ENCODE measurements around the gene ARRDC2. TPM values are rescaled to one million over a fixed set of nuclear protein-coding genes. Genes with fewer than 3 reads are reported as not detected.
"Not testable (repeated sequence)": the region's sequence is repeated elsewhere in the genome, so short reads cannot be mapped to it uniquely, and the experiment has no call there.

Gene ARRDC2
- total RNA-seq, 1 donor from 2014 or later, result 2.8 TPM

DNA sequence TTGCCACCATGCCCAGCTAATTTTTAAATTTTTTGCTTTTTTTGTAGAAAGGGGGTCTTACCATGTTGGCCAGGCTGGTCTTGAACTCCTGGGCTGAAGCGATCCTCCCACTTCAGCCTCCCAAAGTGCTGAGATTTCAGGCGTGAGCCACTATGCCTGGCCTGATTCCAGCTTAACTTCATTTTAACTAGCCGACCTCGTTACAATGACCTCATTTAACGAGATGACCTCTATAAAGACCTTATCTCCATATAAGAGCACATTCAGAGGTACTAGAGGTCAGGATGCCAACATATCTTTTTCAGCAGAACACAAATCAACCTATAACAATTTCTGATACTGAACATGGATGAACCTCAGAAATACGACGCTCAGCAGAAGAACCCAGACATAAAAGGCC lies 30.5 kb upstream of the ARRDC2 start:
- H3K36me3 Mint-ChIP-seq (ENCODE audit: low read depth, unreplicated experiment), result peaks cover 10% of the 10 kb centered on the region
- DNase-seq (ENCODE audit: low spot score), result no peak
- no peaks in the 10 kb centered on the region for H3K4me1 Mint-ChIP-seq (ENCODE audit: unreplicated experiment)
- no peak overlapping the region for H3K4me3 Mint-ChIP-seq (ENCODE audit: unreplicated experiment)
- peaks cover 4% of the 10 kb centered on the region for H3K27me3 Mint-ChIP-seq (ENCODE audit: unreplicated experiment)
- peak overlapping the region; percentile 13 for H3K27ac Mint-ChIP-seq (ENCODE audit: unreplicated experiment)
- no peaks in the 10 kb centered on the region for H3K9me3 Mint-ChIP-seq (ENCODE audit: unreplicated experiment)
- TF ChIP-seq, protein P1, sequence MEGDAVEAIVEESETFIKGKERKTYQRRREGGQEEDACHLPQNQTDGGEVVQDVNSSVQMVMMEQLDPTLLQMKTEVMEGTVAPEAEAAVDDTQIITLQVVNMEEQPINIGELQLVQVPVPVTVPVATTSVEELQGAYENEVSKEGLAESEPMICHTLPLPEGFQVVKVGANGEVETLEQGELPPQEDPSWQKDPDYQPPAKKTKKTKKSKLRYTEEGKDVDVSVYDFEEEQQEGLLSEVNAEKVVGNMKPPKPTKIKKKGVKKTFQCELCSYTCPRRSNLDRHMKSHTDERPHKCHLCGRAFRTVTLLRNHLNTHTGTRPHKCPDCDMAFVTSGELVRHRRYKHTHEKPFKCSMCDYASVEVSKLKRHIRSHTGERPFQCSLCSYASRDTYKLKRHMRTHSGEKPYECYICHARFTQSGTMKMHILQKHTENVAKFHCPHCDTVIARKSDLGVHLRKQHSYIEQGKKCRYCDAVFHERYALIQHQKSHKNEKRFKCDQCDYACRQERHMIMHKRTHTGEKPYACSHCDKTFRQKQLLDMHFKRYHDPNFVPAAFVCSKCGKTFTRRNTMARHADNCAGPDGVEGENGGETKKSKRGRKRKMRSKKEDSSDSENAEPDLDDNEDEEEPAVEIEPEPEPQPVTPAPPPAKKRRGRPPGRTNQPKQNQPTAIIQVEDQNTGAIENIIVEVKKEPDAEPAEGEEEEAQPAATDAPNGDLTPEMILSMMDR (IDR thresholded peaks at IDR 0.05; ENCODE audit: unreplicated experiment), result no peak

GRCh38 chr19:17981611-17982010 lies 26.4 kb upstream of the ARRDC2 start:
- Mint-ChIP-seq H3K9me3 (ENCODE audit: unreplicated experiment) (no peaks in the 10 kb centered on the region), H3K36me3 (ENCODE audit: low read depth, unreplicated experiment) (peaks cover 6% of the 10 kb centered on the region), H3K27me3 (ENCODE audit: unreplicated experiment) (peaks cover 4% of the 10 kb centered on the region), H3K4me1 (ENCODE audit: unreplicated experiment) (peaks cover 3% of the 10 kb centered on the region), H3K27ac (ENCODE audit: unreplicated experiment) (no peak overlapping the region), H3K4me3 (ENCODE audit: unreplicated experiment) (no peak overlapping the region)
- TF ChIP-seq, protein P1 (IDR thresholded peaks at IDR 0.05; ENCODE audit: unreplicated experiment), result no peak
- no peak for DNase-seq (ENCODE audit: low spot score)

- H3K36me3 Mint-ChIP-seq (ENCODE audit: low read depth, unreplicated experiment), result peaks cover 6% of the 10 kb centered on the region
- H3K27me3 Mint-ChIP-seq (ENCODE audit: unreplicated experiment), result peaks cover 4% of the 10 kb centered on the region
- DNase-seq (ENCODE audit: low spot score), result no peak
- peaks cover 3% of the 10 kb centered on the region for H3K4me1 Mint-ChIP-seq (ENCODE audit: unreplicated experiment)
- TF ChIP-seq, protein P1 (IDR thresholded peaks at IDR 0.05; ENCODE audit: unreplicated experiment), result no peak
- H3K9me3 Mint-ChIP-seq (ENCODE audit: unreplicated experiment), result no peaks in the 10 kb centered on the region
- H3K27ac Mint-ChIP-seq (ENCODE audit: unreplicated experiment), result no peak overlapping the region
- H3K4me3 Mint-ChIP-seq (ENCODE audit: unreplicated experiment), result no peak overlapping the region
These were observed 25.5 kb upstream of the ARRDC2 start for GRCh38 chr19:17982430-17982829.

DNA sequence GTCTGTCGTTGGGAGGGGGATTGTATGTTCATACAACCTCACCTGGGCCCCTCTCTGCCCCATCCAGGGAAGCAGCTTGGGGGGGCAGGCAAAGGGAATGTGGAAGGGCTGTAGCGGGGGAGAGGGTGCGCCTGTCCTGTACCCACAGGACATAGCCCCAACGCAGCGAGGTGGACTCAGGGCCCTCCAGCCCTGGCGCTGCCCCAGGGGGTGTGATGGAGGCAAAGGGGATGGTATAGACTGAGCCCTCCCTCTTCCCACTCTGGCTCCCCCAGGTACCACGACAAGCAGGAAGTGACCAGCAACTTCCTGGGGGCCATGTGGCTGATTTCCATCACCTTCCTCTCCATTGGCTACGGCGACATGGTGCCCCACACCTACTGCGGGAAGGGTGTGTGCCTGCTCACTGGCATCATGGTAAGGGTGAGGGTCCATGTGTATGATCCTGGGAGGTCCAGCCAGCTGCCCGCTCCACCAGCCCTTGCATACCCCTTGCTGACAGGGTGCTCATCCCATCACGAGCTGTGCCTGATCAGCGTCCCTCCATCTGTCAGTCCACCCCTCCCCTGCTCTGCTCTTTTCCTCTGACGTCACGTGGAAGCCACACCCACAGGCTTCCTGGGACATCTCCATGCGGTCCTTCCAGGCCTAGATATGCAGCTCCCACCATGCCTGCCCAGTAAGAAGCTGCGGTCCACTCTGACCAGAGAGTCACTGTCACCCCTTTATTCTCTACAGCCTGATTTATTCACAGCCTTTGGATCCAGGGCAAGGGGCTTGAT lies 22.7 kb upstream of the ARRDC2 start:
- H3K27ac Mint-ChIP-seq (ENCODE audit: unreplicated experiment), result no peak overlapping the region

GRCh38 chr19:17986569-17986968 lies 21.4 kb upstream of the ARRDC2 start:
- DNase-seq (ENCODE audit: low spot score); H3K27me3 Mint-ChIP-seq (ENCODE audit: unreplicated experiment); H3K27ac Mint-ChIP-seq (ENCODE audit: unreplicated experiment); H3K9me3 Mint-ChIP-seq (ENCODE audit: unreplicated experiment); H3K4me1 Mint-ChIP-seq (ENCODE audit: unreplicated experiment); H3K4me3 Mint-ChIP-seq (ENCODE audit: unreplicated experiment); H3K36me3 Mint-ChIP-seq (ENCODE audit: low read depth, unreplicated experiment): not testable (repeated sequence)

More for the DNA sequence above, 22.7 kb upstream of the ARRDC2 start:
- Mint-ChIP-seq H3K4me3 (ENCODE audit: unreplicated experiment) (no peak overlapping the region), H3K4me1 (ENCODE audit: unreplicated experiment) (peaks cover 3% of the 10 kb centered on the region), H3K9me3 (ENCODE audit: unreplicated experiment) (no peaks in the 10 kb centered on the region), H3K36me3 (ENCODE audit: low read depth, unreplicated experiment) (peaks cover 6% of the 10 kb centered on the region), H3K27me3 (ENCODE audit: unreplicated experiment) (peaks cover 2% of the 10 kb centered on the region)
- DNase-seq (ENCODE audit: low spot score), result no peak
- TF ChIP-seq, protein P1 (IDR thresholded peaks at IDR 0.05; ENCODE audit: unreplicated experiment), result no peak

Measured in endothelial cell (in vitro differentiated cells).